Omental fat pad (tissue), 4 donors: Measurements from ENCODE around the gene OSBPL6. TPM values are rescaled to one million over a fixed set of nuclear protein-coding genes. Genes with fewer than 3 reads are reported as not detected.

Source experiments
- ATAC-seq: fragments of 150-250 bp; one replicate; pipeline ENCODE4 v1.9.1; 2016; ENCODE audit warnings: mild to moderate bottlenecking, moderate library complexity; ENCODE audit not compliant: low FRiP score
- DNase-seq: peaks from one replicate; pipeline ENCODE4 v3.0.0-alpha.2; 2019; ENCODE audit warnings: low spot score
- total RNA-seq, 4 donors: library from RNA; depleted of rRNA; stranded (reverse); fragments of >200 nt; gene quantifications; one replicate each; pipeline ENCODE4 v1.1.0, GENCODE V29; 2016
- TF ChIP-seq, protein P1 (sequence below), 3 donors: fragments of 450-650 bp; IDR thresholded peaks; one replicate each; pipeline ENCODE4 v1.5.1; 2016 to 2017; ENCODE audit warnings: antibody characterized with exemption in 3 of 3, mild to moderate bottlenecking in 3 of 3, moderate library complexity in 2 of 3

OSBPL6 gene
- total RNA-seq, 4 donors from 2014 or later, result 1.1 to 2.0 (median 1.6) TPM

- ATAC-seq (no peak), DNase-seq (no peak)
- TF ChIP-seq, protein P1, sequence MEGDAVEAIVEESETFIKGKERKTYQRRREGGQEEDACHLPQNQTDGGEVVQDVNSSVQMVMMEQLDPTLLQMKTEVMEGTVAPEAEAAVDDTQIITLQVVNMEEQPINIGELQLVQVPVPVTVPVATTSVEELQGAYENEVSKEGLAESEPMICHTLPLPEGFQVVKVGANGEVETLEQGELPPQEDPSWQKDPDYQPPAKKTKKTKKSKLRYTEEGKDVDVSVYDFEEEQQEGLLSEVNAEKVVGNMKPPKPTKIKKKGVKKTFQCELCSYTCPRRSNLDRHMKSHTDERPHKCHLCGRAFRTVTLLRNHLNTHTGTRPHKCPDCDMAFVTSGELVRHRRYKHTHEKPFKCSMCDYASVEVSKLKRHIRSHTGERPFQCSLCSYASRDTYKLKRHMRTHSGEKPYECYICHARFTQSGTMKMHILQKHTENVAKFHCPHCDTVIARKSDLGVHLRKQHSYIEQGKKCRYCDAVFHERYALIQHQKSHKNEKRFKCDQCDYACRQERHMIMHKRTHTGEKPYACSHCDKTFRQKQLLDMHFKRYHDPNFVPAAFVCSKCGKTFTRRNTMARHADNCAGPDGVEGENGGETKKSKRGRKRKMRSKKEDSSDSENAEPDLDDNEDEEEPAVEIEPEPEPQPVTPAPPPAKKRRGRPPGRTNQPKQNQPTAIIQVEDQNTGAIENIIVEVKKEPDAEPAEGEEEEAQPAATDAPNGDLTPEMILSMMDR (IDR thresholded peaks at IDR 0.05), result no peak
Observed at GRCh38 chr2:178205853-178206521, 11.7 kb downstream of the OSBPL6 start.

DNA sequence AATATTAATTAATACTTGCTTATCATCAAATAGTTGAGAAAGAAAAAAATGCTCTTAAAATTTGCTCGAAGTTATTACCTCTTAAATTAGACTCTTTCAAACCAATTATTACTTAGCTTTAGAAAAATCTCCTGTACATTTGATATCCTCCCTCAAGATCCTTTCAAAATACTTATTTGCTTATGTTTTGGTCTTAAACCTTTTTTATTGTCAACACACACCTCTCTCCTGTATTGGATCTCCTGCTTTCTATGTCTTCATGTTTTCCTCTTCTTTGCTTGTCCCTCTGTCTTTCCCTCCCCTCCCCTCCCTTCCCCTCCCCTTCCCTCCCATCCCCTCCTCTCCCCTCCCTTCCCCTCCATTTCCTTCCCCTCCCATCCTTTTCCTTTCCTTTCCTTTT, 14.0 kb downstream of the OSBPL6 start:
- TF ChIP-seq, protein P1 (IDR thresholded peaks at IDR 0.05), result no peak
- DNase-seq (no peak), ATAC-seq (no peak)

DNA sequence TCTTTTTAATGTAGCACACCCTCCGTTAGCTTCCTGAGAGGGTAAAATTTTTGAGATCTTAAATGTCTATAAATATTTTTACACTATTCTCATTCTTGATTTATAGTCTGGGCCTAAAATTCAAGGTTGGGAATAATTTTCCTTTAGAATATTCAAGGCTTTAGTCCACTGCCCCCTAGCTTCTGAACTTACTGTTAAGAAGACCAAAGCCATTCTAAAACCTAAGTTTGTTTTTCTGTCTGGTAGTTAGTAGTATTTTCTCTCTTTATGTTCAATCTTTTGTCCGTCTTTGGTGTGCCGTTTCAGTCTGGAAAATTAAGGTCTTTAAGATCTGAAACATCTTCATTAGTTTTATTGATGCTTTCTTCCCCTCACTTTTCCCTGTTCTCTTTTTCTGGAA, 14.5 kb downstream of the OSBPL6 start:
- ATAC-seq, result no peak
- DNase-seq, result no peak
- TF ChIP-seq, protein P1 (IDR thresholded peaks at IDR 0.05), result no peak

- TF ChIP-seq, protein P1 (IDR thresholded peaks at IDR 0.05), result no peak
- ATAC-seq (no peak), DNase-seq (no peak)
Observed at GRCh38 chr2:178211460-178211859, 17.1 kb downstream of the OSBPL6 start.

DNA sequence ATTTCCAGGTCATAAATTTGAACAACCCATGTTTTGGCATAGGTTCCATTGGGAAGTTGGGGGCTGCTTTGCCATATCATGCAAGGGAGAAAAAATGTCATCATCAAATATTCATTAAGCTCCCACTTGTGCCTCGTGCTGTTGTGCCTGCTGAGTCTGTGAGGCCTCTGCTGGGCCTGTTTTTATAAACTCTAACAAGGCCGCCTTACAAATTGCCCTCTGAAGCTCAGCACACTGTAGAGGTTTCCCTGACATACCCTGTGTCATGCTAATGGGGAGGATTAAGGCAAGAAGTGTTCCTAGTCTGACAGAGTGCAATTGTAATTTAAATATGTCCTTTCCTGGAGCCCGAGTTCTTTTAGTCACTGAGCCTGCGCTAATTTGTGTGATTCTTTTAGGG, 17.6 kb downstream of the OSBPL6 start:
- no peak for DNase-seq
- TF ChIP-seq, protein P1 (IDR thresholded peaks at IDR 0.05), result no peak
- ATAC-seq, result no peak

DNA sequence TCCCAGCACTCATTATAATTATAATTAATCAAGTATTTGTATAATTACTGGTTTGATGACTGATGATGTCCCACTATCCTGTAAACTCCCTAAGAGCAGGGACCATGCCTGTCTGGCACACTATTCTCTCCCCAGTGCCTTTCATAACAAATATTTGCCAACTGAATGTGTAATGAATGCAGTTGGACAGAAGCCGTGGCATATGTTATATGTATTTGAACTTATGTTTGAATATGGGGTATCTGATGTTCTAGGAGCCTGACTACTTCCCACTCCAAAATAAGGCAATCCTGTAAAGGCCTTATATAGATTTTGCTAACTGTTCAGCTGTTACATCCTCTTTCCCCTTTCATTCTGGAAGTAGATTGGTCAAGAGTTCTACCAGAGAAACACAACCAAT, 19.7 kb downstream of the OSBPL6 start:
- no peak for ATAC-seq
- TF ChIP-seq, protein P1 (IDR thresholded peaks at IDR 0.05), result no peak
- DNase-seq, result no peak

DNA sequence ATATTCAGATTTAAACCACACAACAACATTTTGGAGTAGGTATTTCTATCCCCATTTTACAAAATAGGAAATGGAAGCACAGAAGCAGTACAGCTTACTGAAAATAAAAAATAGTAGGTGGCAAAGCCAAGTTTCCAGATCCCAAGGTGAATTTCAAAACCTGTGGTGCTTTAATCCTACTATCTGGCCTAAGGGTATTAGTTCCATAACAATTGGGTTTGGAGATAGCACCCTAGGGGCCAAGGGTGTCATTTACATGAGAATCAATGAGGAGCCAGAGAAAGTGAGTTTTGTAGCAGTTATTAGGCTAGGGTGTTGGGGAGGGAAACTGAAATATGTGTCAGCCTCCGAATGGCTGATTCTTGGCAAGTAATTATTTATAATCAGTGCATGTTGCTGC, 24.9 kb downstream of the OSBPL6 start:
- TF ChIP-seq, protein P1 (IDR thresholded peaks at IDR 0.05), result no peak

More for the DNA sequence above, 24.9 kb downstream of the OSBPL6 start:
- no peak for DNase-seq
- no peak for ATAC-seq
